ENCODE measurements around the gene TBL1X.
"Not testable (repeated sequence)": the region's sequence is repeated elsewhere in the genome, so short reads cannot be mapped to it uniquely, and the experiment has no call there.

Gene TBL1X

GRCh38 chrX:9464435-9465371 is at the start of gene TBL1X:
TSS of gene TBL1X (plus strand) at chrX:9465058. CDS start at chrX:9653587, 188,529 bp downstream.
- Histone ChIP-seq H3K9me3 (ENCODE audit: low read length) (no peaks in the 10 kb centered on the region), H3K4me3 (ENCODE audit: low read length) (peak within 1 kb of the TSS; percentile 53), H3K36me3 (ENCODE audit: insufficient read depth, low read length) (no peaks in the 10 kb centered on the region), H2AFZ (ENCODE audit: low read depth, low read length) (peak within 1 kb of the TSS; percentile 64), H3K4me1 (ENCODE audit: insufficient read depth, low read length) (peaks cover 12% of the 10 kb centered on the region), H3K27me3 (ENCODE audit: insufficient read depth, low read length) (no peaks in the 10 kb centered on the region)

DNA sequence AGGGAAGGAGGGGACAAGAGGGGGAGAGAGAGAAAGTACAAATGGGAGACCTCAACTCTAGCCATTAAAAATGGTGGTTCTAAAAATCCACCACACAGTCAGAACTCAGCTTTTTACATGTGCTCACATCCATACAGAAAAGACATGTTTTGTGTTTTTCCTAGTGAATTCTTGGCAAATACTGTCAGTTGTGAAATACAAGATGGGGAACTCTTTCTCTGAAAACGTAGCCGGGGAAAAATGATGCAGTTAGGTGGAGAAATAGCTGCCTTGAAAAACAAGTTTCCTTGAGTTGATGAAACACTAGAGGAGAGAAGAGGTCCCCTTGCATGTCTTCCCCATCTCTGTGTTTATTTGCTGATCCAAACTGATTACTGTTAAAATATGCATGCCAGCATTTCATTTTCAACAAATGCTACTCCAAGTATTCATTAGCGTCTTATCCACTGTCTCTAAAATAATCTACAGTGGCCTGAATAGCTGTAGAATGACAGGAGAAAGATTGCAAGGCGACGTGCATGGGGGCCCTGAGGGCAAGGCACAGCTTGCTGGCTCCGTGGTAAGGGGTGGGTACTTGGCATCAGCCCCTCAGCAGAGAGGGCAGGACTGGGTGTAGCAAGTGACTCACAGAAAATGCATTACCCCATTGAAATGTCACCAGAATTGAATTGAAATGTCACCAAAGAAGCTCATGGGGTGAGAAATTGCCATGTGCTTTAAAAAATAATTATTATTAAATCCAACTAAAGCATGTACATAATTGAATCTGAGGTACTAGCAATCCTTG is 48.1 kb upstream of the TBL1X start:
- no peaks in the 10 kb centered on the region for H3K36me3 ChIP-seq (ENCODE audit: insufficient read depth, low read length)
- H3K4me3 ChIP-seq (ENCODE audit: low read length): no peak overlapping the region
- H3K4me1 ChIP-seq (ENCODE audit: insufficient read depth, low read length): peaks cover 2% of the 10 kb centered on the region
- no peaks in the 10 kb centered on the region for H3K9me3 ChIP-seq (ENCODE audit: low read length)
- no peaks in the 10 kb centered on the region for H3K27me3 ChIP-seq (ENCODE audit: insufficient read depth, low read length)
- no peak overlapping the region for H2AFZ ChIP-seq (ENCODE audit: low read depth, low read length)

DNA sequence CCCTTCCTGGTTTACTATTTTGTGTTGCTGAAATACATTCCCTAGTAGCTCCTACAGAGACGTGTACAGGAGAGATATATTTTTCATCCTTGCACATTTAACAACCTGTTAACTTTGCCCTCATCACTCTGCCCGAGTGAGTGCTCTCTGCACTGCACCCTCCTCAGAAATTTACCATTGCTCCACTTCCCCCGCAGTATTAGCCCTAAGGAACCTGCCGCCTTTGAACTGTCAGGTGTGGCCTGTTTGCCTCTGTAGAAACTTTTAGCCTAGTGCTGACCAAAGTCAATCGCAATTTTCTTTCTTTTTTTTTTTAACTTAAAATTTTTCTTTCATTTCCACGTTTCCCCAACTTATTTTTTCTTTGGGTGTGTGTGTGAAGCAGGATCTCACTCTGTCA is 46.6 kb upstream of the TBL1X start:
- Histone ChIP-seq H2AFZ (ENCODE audit: low read depth, low read length) (no peak overlapping the region), H3K36me3 (ENCODE audit: insufficient read depth, low read length) (no peaks in the 10 kb centered on the region), H3K4me1 (ENCODE audit: insufficient read depth, low read length) (peaks cover 2% of the 10 kb centered on the region), H3K4me3 (ENCODE audit: low read length) (no peak overlapping the region), H3K27me3 (ENCODE audit: insufficient read depth, low read length) (no peaks in the 10 kb centered on the region), H3K9me3 (ENCODE audit: low read length) (no peaks in the 10 kb centered on the region)

DNA sequence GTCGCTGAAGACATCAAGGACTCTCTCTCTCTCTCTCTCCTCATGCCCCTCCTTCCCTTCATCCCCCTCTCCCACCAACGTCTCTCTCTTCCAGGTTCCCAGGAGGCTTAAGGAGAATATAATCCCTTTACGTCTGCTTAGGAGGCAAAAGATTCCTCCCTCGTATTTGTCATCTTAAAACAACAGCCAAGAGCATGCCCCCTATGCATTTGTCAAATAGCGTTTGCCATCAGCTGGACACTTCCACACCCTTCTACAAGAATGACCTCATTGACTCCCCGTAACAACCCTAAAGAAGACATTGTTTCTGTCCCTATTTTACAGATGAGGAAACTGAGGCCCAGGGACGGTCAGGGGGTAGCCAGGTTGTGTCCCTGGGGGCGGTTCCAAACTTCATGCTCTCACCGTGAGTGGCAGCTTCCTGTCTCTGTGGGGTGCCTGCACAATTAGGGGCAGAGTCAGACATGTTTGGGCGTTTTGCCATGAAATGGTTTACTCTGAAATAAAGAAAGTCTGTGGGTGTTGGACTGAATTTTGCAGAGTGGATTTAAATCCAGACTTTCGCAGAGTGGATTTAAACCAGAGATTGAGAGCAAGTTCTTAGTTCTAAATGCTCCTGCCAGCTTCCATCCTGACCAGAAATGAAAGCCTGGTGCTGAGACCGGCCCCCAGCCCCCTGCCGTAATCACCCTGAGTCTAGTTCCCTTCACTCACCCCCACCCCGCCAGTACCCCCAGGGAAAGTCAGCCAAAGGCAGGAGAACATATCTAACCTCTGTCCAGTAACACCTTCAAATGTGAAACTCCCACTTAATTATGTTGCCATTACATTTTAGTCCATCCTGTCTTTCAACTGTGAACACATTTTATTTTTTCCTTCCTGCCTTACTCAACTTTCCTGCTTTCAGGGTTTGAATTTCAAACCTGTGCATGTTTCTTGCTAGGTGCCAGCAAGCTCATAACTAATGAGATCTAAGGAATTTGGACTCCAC is 44.3 kb upstream of the TBL1X start:
- H3K4me1 ChIP-seq (ENCODE audit: insufficient read depth, low read length): peaks cover 2% of the 10 kb centered on the region
- H3K9me3 ChIP-seq (ENCODE audit: low read length): no peaks in the 10 kb centered on the region
- H3K4me3 ChIP-seq (ENCODE audit: low read length): no peak overlapping the region
- H2AFZ ChIP-seq (ENCODE audit: low read depth, low read length): no peak overlapping the region
- H3K27me3 ChIP-seq (ENCODE audit: insufficient read depth, low read length): no peaks in the 10 kb centered on the region
- no peaks in the 10 kb centered on the region for H3K36me3 ChIP-seq (ENCODE audit: insufficient read depth, low read length)

GRCh38 chrX:9429767-9430166 is 35.1 kb upstream of the TBL1X start:
- Histone ChIP-seq H3K36me3 (ENCODE audit: insufficient read depth, low read length) (no peaks in the 10 kb centered on the region), H3K4me1 (ENCODE audit: insufficient read depth, low read length) (no peaks in the 10 kb centered on the region), H3K9me3 (ENCODE audit: low read length) (no peaks in the 10 kb centered on the region), H3K27me3 (ENCODE audit: insufficient read depth, low read length) (no peaks in the 10 kb centered on the region), H3K4me3 (ENCODE audit: low read length) (no peak overlapping the region), H2AFZ (ENCODE audit: low read depth, low read length) (no peak overlapping the region)

DNA sequence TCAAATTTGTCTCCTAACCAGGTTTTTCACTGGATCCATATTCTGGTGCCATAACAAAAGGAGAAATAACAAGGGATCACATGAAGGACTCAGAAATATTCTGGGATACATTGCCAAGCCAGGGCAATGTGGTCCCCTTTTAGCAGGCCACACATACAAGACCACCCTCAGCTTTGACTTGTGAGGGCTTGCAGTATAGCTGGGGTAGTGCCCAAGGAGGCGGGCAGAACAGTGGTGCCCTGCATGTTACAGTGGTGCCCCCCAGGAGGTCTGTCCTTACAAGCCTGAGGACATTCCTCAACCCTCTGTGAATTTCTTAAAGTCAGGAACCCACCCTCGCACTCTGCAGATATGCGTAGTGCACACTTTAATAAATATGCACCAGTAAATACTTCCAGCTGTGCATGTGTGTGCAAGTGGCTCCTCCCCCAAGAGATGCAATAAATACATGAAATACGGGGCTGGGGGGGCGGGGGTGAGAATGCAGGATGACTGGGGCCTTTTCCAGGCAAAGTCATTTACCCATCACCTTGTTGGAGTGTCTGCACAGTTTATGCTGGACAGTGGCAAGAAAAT is 34.4 kb upstream of the TBL1X start:
- Histone ChIP-seq H3K9me3 (ENCODE audit: low read length) (no peaks in the 10 kb centered on the region), H3K4me1 (ENCODE audit: insufficient read depth, low read length) (no peaks in the 10 kb centered on the region), H3K27me3 (ENCODE audit: insufficient read depth, low read length) (no peaks in the 10 kb centered on the region), H3K4me3 (ENCODE audit: low read length) (no peak overlapping the region), H3K36me3 (ENCODE audit: insufficient read depth, low read length) (no peaks in the 10 kb centered on the region), H2AFZ (ENCODE audit: low read depth, low read length) (no peak overlapping the region)

GRCh38 chrX:9431281-9431680 is 33.6 kb upstream of the TBL1X start:
- no peaks in the 10 kb centered on the region for H3K4me1 ChIP-seq (ENCODE audit: insufficient read depth, low read length)
- H3K36me3 ChIP-seq (ENCODE audit: insufficient read depth, low read length): no peaks in the 10 kb centered on the region
- no peaks in the 10 kb centered on the region for H3K27me3 ChIP-seq (ENCODE audit: insufficient read depth, low read length)
- H2AFZ ChIP-seq (ENCODE audit: low read depth, low read length): no peak overlapping the region
- H3K4me3 ChIP-seq (ENCODE audit: low read length): no peak overlapping the region
- no peaks in the 10 kb centered on the region for H3K9me3 ChIP-seq (ENCODE audit: low read length)

DNA sequence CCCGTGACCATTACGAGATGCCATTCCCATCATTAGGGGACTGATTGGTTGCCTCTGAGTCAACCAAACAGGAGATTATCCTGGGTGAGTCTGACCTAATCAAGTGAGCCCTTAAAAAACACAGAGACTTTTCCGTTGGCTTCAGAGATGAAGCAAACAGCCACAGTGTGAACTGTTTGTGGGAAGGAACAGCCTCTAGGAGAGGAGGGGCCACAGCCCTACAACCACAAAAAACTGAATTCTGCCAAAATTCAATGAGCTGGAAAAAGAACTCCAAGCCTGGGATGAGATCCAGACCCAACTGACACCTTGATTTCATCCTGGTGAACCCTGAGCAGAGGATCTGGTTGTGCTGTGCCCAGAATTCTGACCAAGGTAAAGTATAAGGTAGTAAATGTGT is 31.3 kb upstream of the TBL1X start:
- H3K4me1 ChIP-seq (ENCODE audit: insufficient read depth, low read length): no peaks in the 10 kb centered on the region
- no peaks in the 10 kb centered on the region for H3K9me3 ChIP-seq (ENCODE audit: low read length)
- no peaks in the 10 kb centered on the region for H3K36me3 ChIP-seq (ENCODE audit: insufficient read depth, low read length)
- no peaks in the 10 kb centered on the region for H3K27me3 ChIP-seq (ENCODE audit: insufficient read depth, low read length)
- H2AFZ ChIP-seq (ENCODE audit: low read depth, low read length): no peak overlapping the region
- H3K4me3 ChIP-seq (ENCODE audit: low read length): no peak overlapping the region

- Histone ChIP-seq H3K4me3 (ENCODE audit: low read length) (no peak overlapping the region), H3K4me1 (ENCODE audit: insufficient read depth, low read length) (no peaks in the 10 kb centered on the region), H3K27me3 (ENCODE audit: insufficient read depth, low read length) (no peaks in the 10 kb centered on the region), H3K36me3 (ENCODE audit: insufficient read depth, low read length) (no peaks in the 10 kb centered on the region), H3K9me3 (ENCODE audit: low read length) (no peaks in the 10 kb centered on the region), H2AFZ (ENCODE audit: low read depth, low read length) (no peak overlapping the region)
Observed at GRCh38 chrX:9434051-9434550, 30.8 kb upstream of the TBL1X start.

GRCh38 chrX:9435086-9435485 is 29.8 kb upstream of the TBL1X start:
- H3K9me3 ChIP-seq (ENCODE audit: low read length); H3K4me3 ChIP-seq (ENCODE audit: low read length); H3K36me3 ChIP-seq (ENCODE audit: insufficient read depth, low read length); H3K4me1 ChIP-seq (ENCODE audit: insufficient read depth, low read length); H3K27me3 ChIP-seq (ENCODE audit: insufficient read depth, low read length); H2AFZ ChIP-seq (ENCODE audit: low read depth, low read length): not testable (repeated sequence)

GRCh38 chrX:9436812-9437211 is 28.0 kb upstream of the TBL1X start:
- H3K36me3 ChIP-seq (ENCODE audit: insufficient read depth, low read length): no peaks in the 10 kb centered on the region
- H3K4me3 ChIP-seq (ENCODE audit: low read length): no peak overlapping the region
- H3K27me3 ChIP-seq (ENCODE audit: insufficient read depth, low read length): no peaks in the 10 kb centered on the region
- no peaks in the 10 kb centered on the region for H3K4me1 ChIP-seq (ENCODE audit: insufficient read depth, low read length)
- H2AFZ ChIP-seq (ENCODE audit: low read depth, low read length): no peak overlapping the region
- no peaks in the 10 kb centered on the region for H3K9me3 ChIP-seq (ENCODE audit: low read length)

GRCh38 chrX:9438933-9439494 is 25.8 kb upstream of the TBL1X start:
- Histone ChIP-seq H3K27me3 (ENCODE audit: insufficient read depth, low read length) (no peaks in the 10 kb centered on the region), H3K4me3 (ENCODE audit: low read length) (no peak overlapping the region), H3K4me1 (ENCODE audit: insufficient read depth, low read length) (no peaks in the 10 kb centered on the region), H3K36me3 (ENCODE audit: insufficient read depth, low read length) (no peaks in the 10 kb centered on the region), H3K9me3 (ENCODE audit: low read length) (no peaks in the 10 kb centered on the region), H2AFZ (ENCODE audit: low read depth, low read length) (no peak overlapping the region)
